GM10266 (cell line): ENCODE measurements around the gene SEC22A.

ENCODE experiments used
- DNase-seq: peaks from one replicate; pipeline ENCODE4 v3.0.0; 2012; ENCODE audit errors: extremely low spot score
- TF ChIP-seq, protein P1 (sequence below): IDR thresholded peaks from 2 replicates; pipeline ENCODE4 v1.5.1; 2012; ENCODE audit warnings: mild to moderate bottlenecking, low read depth; ENCODE audit not compliant: control insufficient read depth, insufficient read depth; ENCODE audit errors: missing control alignments

Gene SEC22A

DNA sequence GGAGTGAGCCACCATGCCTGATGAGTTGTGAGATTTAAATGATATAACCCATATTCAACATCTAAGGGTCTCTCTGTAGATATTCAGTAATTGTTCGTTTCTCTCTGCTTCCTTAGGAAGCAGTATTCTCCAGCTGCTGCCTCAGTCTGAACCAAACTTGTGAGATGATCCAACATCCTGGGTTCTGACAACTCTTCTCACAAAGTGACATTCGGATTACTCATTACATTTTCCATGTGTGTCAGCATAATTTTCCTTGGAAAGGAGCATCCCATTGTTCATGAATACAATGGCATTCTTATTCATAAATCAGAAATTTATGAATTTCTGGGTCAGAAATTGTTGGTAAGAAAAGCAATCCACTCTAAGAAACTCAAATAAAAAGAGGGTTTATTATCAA, 15.0 kb upstream of the SEC22A start:
- no peak for DNase-seq
- TF ChIP-seq, protein P1, sequence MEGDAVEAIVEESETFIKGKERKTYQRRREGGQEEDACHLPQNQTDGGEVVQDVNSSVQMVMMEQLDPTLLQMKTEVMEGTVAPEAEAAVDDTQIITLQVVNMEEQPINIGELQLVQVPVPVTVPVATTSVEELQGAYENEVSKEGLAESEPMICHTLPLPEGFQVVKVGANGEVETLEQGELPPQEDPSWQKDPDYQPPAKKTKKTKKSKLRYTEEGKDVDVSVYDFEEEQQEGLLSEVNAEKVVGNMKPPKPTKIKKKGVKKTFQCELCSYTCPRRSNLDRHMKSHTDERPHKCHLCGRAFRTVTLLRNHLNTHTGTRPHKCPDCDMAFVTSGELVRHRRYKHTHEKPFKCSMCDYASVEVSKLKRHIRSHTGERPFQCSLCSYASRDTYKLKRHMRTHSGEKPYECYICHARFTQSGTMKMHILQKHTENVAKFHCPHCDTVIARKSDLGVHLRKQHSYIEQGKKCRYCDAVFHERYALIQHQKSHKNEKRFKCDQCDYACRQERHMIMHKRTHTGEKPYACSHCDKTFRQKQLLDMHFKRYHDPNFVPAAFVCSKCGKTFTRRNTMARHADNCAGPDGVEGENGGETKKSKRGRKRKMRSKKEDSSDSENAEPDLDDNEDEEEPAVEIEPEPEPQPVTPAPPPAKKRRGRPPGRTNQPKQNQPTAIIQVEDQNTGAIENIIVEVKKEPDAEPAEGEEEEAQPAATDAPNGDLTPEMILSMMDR: no peak

DNA sequence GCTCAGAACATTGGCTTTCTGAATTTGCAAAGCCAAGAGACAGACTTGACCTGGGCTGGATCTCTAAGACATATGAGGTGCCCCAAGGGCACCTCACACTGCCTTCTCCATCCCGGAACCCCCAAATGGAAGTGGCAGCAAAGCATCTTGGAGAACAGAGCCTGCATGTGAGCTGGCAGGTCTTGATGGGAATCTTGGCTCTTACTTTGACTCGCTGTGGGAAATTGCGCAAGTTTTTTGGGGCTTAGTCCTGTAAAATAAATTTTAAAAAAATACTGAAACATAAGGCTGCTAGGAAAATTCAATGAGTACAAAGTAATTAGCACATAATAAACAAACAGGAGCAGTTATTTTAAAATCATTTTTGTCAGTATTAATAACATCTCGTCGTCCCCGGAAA, 13.7 kb upstream of the SEC22A start:
- TF ChIP-seq, protein P1: no peak
- no peak for DNase-seq

DNA sequence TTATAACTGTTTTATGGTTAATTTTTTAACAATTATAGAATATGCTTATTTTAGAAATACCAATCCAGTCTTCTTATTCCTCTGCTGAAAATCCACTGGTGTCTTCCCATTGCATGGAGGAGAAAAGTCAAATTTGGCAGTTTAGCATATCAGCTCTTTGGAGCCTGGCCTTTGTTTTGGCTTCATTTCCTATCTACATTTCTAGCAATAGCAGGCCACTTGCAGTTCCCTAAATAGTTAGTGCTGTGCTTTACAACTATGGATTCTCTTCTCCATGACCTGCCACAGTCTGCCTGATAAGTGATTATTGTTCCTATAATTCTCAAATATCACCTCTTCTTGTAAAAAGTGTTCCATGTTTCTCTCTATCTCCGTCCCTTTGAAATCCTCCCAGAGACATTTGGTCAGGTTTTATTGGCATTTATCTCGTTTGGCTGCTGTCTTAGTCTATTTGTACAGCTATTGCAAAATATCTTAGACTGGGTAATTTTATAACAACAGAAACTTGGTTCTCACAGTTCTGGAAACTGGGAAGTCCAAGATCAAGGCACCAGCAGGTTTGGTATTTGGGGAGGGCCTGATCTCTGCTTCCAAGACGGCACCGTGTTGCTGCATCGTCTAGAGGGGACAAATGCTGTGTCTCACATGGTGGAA, 8.2 kb upstream of the SEC22A start:
- TF ChIP-seq, protein P1: no peak
- DNase-seq: no peak

DNA sequence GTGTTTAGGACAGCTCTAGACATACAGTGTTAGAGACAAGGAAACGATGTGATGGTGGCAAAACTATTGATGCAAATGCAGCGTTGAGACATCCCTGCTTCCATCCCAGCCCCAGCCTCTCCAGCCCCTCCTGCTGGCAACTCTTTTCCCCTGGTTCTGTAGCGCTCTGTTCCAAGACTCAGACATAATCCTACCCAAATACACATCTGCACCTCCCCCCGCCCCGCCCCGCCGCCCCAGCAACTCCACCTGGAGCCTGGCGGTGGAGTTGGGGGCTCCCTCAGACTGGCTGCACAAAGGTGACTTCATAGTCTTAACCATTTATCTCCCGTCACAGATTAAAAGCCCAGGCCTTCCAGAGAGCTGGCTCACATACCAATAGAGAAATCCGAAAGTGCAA, 7.2 kb upstream of the SEC22A start:
- TF ChIP-seq, protein P1: no peak
- DNase-seq: no peak

DNA sequence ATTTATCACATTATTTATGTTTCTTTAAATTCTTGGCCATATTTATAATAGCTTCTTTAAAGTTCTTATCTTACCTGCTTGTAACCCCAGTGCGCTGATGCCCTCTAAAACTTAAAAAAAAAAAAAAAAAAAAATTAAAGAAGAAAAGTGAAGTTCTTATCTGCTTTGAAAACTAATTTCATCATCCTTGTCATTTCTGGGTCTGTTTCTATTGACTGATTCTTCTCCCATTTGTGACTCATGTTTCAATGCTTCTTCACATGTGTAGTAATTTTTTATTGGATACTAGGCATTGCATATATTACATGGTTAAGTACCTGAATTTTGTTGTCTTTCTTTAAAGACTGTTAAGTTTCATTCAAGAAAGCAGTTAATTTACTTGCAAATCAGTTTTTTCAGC, 3.4 kb upstream of the SEC22A start:
- TF ChIP-seq, protein P1: no peak

DNA sequence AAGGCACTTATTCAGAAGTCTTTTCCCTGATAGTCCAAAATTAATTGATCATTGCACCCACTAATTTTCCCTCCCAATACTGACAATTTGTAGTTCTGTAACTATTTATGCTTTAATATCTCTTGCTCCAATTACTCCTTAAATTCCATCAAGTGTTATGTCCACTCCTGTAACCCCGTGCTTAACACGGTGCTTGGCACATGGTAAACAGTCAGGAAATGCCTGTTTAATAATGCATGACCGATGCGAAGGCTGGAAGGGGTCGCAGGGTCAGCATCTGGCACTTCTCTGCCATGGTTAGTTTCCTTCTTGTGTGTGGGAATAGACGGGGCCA, 553 bp upstream of the SEC22A start:
- TF ChIP-seq, protein P1: no peak
- DNase-seq: no peak

More for the DNA sequence above, 3.4 kb upstream of the SEC22A start:
- DNase-seq: no peak

DNA sequence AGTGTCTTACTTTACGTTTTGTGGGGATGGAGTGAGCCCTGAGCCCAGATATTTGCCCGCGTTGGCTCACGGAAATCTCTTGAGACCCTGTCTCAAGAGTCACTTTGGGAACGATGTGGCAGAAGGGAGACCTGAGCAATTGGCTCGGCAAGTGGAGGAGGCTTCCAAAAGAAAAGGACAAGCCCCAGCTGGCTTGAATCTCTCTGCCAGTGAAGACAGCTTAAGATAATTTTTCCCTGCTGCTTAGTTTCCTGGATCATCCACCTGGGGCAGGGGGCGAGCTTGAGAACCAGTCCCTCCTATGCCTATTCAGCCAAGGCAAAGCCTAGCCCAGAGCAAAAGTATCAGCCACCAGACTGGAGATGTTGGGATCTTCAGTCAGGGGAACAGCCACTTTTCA, 708 bp downstream of the SEC22A start:
- TF ChIP-seq, protein P1: no peak
- DNase-seq: no peak
